GM18519 (cell line): ENCODE measurements around the gene TBRG1.

Experiments
- ATAC-seq: cut with Tn5 transposase; IDR thresholded peaks from one replicate; pipeline ENCODE4 v1.9.1; 2021; ENCODE audit warnings: mild to moderate bottlenecking, moderate library complexity; ENCODE audit not compliant: unreplicated experiment, low FRiP score

The TBRG1 gene

GRCh38 chr11:124658501-124658900 lies 35.8 kb downstream of the TBRG1 start:
- no peak for ATAC-seq

GRCh38 chr11:124658986-124659385 lies 36.3 kb downstream of the TBRG1 start:
- ATAC-seq: no peak

DNA sequence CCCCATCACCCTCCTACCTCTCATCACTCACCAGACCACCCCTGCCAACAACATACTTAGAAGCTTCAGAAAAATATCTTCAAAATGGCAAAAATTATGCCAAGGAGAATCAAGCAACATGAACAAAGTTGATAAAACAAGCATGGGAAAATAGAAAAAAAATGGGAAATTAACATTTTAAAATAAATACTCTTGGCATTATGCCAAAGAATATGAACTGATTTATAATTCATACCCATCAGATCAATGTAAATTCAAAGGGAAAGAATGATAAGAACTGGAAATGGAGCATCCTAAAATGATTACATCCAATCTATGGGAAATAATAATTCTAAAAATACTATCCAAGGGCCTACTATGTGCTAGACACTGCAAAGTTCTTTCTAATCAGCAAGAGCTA lies 38.9 kb downstream of the TBRG1 start:
- ATAC-seq: no peak

GRCh38 chr11:124662106-124662505 lies 39.4 kb downstream of the TBRG1 start:
- ATAC-seq: no peak

DNA sequence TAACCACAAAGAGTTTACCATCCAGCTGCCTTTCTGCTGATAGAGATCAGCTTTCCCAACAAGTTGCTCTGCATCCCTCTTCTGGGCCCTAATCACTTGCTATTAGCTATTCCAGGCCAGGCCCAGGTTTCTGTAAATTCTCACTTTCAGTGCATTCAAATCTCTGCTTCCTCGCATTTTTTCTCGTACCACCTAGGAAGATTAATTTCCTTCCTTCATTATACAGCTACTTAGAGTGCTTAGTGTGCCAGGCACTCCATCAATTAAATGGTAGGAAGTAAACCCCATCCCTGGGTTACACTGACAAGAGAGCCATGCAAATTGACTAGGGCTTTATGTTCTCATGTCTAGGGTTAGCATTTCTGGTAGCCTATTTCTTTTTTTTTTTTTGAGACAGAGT lies 41.2 kb downstream of the TBRG1 start:
- no peak for ATAC-seq

DNA sequence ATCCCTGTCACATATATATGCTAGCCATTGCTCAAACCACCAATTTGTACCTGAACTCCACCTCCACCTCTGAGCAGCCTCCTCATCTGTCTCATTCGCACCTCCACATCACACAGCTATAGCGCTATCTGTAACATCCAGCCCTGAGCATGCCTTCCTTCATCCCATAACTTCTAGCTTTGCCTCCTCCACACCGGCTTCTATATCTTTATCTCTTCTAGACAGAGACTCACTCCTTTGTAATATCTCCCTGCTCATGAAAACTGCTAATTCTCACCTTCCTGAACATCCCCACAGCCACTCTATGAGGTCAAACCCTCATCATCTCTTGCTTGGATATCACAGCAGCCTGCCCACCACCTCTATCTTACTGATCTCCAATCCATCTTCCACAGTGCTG lies 44.9 kb downstream of the TBRG1 start:
- no peak for ATAC-seq

DNA sequence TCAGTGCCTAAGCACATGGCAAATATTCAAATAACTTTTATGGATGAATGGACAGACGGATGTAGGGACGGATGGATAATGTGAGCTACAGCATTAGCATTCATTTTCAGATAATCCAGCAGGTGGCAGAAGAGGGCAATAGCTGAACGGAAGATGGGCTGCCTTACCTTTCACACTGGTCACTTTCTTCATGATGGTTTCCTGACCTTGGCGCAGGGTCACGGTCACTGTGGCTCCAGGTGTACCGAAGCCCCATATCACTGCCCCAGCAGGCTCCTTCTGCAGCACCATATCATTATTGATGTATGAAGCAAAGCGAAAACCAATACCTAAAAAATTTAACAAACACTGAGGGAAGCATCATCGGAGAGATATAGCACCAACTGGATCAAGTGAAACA lies 46.5 kb downstream of the TBRG1 start:
- no peak for ATAC-seq

DNA sequence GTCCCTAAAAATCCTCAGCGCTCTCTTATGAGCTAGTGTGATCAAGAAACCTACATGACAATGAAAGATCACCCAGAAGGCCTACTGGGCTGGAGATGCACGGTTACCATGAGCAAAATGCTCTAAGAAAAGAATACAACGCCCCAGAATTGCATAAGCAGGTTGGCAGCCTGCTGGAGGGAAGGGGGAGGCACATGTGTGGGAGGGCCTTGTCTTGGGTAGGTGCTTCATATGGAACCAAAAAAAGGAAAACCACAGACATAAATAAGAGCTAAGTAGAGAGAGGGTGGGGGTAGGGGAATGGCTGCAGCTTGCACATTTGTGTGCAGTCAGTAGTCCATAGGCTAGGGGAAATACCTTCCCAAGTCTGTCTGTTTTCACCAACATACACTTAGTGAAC lies 48.1 kb downstream of the TBRG1 start:
- ATAC-seq: peak; percentile 28

- ATAC-seq: no peak
These were observed 50.0 kb downstream of the TBRG1 start for GRCh38 chr11:124672536-124673215.

- ATAC-seq: peak; percentile 57
These were observed 50.9 kb downstream of the TBRG1 start, which contains the start of the genes SIAE and SPA17 for GRCh38 chr11:124673333-124674167. Gene SIAE, minus strand, starts transcription at chr11:124673739. Its CDS starts 31 bp downstream, at chr11:124673708. Gene SPA17, plus strand, starts transcription at chr11:124673904. Its CDS starts 1,361 bp downstream, at chr11:124675265.

GRCh38 chr11:124674168-124674517 lies 51.5 kb downstream of the TBRG1 start:
- ATAC-seq: no peak

DNA sequence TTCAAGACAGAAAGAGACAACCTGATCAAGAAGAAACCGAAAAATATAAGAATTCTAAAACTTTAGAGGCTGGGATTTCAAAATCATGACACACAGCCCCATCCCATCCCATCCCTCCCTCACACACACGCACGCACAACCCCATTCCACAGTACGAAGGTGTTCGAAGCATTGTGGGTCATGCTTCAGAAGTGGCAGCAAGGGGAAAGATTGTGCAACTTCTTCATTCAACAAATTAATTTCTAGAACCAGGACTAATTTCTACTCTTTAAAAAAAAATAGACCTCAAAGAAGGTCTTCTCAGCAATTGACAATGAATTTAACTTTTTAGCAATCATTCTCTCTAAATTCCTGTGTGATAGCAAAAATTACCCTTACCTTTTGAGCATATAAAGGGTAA lies 51.9 kb downstream of the TBRG1 start:
- no peak for ATAC-seq

DNA sequence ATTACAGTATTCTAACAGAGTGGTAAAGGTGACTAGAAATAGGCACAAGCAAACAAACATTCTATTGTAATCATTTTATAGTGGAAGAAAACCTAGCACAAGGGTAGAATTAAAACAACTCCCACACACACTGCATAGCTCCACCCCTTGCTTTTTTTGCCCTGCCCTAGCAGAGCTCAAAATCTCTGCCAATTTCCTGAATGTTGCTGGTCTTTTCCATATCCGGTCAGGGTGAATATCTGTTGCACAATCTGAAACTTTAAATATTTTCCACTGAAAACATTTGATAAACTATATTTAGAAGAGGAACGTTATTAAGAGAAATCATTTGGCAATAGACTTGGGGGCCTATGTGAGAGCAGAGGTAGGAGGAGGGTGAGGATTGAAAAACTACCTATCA lies 53.7 kb downstream of the TBRG1 start:
- ATAC-seq: no peak

GRCh38 chr11:124678416-124678815 lies 55.8 kb downstream of the TBRG1 start:
- no peak for ATAC-seq

DNA sequence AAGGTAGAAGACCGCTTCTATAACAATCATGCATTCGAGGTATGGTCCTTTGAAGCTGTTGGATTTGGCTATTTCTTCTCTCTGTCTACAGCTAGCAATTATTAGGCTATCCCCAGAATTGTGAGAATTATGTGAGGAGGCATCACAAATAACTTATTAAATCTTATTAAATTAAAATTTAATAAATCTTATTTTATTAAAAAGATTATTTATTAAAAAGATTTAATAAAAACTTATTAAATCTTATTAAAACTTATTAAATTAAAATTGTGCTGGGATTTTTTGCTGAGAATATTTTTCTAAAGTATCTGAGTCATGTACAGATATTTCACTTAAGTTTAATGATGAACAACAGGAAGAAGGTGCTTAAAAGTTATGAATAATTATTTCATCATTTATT lies 58.8 kb downstream of the TBRG1 start:
- no peak for ATAC-seq

DNA sequence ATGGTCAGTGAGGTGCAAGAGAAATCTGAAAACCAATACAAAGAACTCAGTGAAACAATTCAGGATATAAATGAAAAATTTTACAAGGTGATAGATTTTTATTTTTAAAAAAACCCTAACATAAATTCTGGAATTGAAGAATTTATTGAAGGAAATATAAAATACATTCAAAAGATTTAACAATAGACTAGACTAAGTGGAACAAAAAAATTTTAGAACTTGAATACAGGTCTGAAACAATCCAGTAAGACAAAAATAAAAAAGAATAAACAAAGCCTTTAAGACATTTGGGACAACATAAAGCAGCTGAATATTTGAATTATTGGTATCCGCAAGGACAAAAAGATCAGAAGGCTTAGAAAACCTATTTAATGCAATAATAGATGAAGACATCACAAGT lies 59.8 kb downstream of the TBRG1 start:
- ATAC-seq: no peak
